ENCODE data around the gene DAND5. TPM values are rescaled to one million over a fixed set of nuclear protein-coding genes. Genes with fewer than 3 reads are reported as not detected.
"Not testable (repeated sequence)": the region's sequence is repeated elsewhere in the genome, so short reads cannot be mapped to it uniquely, and the experiment has no call there.

DAND5 gene
- total RNA-seq, 1 experiment from 2014 or later = not detected

DNA sequence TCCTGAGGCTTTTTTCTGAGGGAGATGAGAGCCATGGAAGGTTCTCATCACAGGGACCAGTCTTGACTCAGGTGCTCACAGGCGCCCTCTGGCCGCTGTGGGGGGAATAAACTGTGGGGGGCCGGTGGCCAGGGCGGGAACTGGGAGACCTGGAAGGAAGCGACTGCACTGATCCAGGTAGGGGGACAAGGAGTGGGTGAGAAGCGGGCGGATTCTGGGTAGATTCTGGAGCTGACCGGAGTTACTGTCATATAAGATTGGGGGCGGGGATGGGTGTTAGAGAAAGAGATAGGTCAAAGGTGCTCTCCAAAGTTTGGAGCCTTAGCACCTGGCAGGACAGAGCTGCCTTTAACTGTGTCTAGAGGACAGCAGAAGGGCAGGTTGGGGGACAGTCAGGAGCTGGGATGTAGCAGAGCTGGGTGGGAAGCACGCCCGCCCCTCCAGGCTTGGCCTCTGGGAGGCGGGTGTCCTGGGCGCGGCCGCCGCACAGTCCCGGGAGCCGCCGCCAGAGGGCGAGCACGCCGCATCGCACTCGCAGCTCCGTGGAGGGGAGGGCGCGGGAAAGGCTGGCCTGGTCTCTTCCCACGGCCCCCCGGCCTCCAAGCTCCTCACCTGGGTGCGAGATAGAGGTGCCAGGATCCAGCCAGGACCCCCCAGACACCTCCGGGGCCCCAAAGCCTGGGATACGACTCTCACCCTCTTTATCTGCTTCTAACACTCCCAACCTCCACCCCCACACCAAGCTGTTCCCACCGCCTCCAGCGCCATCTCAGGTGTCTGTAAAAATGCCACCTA, 4.2 kb upstream of the DAND5 start:
- DNase-seq (ENCODE audit: low read depth) = peak; percentile 60

DNA sequence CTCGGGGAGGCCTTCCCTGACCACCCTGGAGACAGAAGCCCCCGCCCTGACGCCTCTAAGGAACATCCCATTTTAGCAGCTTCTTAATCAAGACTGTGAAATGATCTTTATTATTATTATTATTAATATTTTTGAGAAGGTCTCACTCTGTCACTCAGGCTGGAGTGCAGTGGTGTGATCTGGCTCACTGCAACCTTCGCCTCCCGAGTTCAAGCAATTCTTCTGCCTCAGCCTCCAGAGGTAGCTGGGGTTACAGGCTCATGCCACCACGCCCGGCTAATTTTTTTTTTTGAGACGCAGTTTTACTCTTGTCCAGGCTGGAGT, 3.6 kb upstream of the DAND5 start:
- no peak for DNase-seq (ENCODE audit: low read depth)

DNA sequence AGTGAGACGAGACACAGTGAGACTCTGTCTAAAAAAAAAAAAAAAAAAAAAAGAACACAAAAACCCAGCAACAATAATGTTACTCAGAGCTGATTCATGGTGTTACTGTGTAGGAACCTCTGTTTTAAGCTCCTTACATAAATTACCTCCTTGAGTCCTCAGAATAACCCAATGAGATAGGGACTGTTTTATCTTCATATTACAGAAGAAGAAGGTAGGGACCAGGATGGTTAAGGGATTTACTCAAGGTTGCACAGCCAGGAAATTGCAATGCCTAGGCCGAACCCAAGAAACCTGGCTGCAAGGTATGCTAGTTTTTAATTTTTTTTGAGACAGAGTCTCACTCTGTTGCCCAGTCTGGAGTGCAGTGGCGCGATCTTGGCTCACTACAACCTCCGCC, 1.5 kb upstream of the DAND5 start:
- no peak for DNase-seq (ENCODE audit: low read depth)

DNA sequence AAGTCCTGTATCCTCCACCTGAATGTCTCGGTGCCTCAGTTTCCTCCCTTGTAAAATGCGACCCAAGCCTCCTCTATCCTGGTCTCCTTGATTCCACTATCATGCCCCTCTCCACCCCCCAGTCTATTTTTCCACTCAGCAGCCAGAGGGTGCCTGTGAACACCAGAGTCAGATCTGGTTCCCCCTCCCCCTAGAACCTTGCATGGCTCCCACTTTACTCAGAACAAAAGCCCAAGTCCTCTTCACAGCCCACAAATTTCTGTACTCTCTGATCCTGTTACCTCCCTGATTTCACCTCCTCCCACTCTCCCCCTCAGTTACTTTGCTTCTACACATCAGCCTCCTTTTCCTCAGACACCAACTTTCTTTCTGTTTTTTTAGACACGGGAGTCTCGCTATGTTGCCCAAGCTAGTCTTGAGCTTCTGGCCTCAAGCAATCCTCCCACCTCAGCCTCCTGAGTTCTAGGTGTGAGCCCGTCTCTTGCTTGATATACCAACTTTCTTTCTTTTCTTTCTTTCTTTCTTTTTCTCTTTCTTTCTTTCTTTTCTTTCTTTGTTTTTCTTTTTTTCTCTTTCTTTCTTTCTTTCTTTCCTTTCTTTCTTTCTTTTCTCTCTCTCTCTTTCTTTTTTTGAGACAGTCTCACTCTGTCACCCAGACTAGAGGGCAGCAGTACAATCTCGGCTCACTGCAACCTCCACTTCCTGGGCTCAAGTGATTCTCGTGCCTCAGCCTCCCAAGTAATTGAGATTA, 869 bp downstream of the DAND5 start:
- no peak for DNase-seq (ENCODE audit: low read depth)

DNA sequence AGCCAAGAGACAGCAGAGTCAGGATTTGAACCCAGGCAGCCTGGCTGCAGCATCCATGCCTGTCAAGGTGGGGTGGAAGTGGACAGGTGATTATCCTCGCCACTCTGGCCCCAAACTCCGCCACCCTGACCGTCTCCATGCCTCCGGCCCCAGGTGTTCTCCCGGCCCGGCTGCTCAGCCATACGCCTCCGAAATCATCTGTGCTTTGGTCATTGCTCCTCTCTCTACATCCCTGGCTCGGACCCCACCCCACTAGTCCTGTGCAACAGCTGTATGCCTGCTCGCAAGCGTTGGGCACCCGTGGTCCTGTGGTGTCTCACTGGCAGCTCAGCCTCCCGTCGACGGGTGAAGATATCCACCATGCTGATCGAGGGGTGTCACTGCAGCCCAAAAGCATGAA, 3.9 kb downstream of the DAND5 start:
- no peak for DNase-seq (ENCODE audit: low read depth)

DNA sequence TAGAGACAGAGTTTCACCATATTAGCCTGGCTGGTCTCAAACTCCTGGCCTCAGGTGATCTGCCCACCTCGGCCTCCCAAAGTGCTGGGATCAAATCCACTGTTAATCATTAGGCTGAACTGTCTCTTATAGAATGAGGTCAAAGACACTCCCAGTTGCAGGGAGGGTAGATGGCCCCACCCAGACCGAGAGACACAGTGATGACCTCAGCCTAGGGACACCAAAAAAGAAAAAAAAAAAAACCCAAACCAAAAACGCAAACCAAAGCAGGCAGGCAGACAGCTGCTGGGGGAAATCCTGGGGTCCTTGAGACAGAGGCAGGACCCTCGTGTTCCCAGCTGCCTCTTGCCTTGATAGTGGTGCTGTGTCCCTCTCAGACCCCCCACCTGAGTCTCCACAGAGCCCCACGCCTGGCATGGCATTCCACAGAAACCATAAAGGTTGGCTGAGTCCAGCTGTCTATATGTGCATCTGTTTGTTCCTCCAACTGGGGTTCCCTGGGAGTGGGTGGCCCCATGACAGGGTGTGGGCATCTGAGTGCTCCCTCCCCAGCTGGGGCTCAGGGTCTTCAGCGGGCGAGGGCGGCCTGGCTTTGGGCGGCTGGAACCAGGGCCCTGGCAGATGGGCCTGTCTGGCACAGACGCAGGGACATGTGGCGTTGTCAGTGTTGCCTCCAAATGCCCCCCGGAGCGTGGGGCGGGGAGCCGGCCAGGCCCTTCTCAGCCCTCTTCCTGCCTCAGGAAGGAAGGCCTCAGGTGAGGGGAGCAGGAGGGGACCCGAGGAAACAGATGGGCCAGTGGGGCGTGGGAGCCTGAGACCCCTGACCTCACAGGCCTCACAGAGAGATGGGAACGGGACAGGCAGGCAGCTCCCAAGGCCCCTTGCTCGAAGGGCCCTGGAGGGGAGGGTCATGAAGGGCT, 5.2 kb downstream of the DAND5 start:
- DNase-seq (ENCODE audit: low read depth) = no peak

DNA sequence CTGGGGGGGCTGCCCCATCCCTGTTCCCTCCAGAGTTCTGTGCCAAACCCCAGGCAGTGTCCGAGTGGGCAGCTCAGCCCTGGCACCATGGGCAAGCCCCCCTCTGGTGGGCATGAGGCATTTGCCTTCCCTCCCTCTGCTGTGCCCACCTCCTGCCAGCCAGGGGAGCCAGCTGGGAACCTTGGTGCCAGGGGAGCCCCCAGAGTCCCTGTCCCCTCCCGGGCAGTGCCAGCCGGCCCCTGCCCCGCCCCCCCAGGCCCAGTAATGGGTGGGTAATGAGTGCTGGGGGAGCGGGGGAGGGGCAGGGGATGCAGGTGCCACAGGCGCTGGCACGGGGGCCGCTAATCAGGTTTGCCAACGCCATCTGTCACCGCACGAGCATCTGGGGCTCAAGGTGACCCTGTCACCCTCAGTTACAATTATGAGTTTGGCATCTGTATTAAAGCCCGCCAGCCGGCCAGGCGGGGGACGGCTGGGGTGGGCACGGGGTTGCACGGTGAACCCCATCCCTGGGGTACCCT, 5.9 kb downstream of the DAND5 start:
- DNase-seq (ENCODE audit: low read depth) = no peak

DNA sequence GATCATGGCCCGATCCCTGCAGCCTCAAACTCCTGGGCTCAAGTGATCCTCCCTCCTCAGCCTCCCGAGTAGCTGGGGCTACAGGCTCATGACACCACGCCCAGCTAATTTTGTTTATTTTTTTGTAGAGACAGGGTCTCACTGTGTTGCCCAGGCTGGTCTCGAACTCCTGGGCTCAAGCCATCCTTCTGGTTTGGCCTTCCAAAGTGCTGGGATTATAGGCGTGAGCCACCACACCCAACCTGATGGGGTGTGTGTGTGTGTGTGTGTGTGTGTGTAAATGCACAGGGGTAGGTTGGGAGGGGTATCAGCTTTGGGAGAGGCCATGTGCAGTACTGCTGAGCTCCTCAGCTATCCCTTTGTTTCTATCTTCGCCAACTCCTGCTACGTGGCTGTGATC, 6.7 kb downstream of the DAND5 start:
- not testable (repeated sequence) for DNase-seq (ENCODE audit: low read depth)

DNA sequence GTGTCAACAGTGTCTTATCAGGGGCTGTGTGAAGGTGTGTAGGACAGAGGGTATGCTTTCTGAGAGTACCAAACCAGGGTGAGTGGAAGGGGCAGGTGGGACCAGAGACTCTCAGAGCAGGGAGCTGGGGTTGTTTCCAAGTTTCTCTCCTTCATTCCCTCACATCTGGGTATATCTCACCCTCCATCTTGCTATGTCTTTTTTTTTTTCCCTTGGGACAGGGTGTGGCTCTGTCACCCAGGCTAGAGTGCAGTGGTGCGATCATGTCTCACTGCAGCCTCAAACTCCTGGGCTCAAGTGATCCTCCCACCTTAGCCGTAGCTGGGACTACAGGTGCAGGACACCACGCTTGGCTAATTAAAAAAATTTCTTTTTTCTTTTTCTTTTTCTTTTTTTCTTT, 10.6 kb downstream of the DAND5 start:
- DNase-seq (ENCODE audit: low read depth) = no peak

DNA sequence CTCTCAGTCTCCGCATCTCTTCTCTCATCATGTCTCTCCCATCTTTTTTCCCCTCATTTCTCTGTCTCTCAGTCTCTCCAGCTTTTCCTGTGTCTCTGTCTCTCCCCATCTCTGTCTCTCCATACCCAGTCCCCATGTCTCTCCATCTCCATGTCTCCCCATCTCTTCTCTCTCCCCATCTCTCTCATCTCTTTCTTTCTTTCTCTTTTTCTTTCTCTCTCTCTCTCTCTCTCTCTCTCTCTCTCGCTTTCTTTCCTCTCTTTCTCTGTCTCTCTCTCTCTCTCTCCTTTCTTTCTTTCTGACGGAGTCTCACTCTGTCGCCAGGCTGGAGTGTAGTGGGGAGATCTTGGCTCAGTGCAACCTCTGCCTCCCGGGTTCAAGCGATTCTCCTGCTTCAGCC, 13.3 kb downstream of the DAND5 start:
- no peak for DNase-seq (ENCODE audit: low read depth)

DNA sequence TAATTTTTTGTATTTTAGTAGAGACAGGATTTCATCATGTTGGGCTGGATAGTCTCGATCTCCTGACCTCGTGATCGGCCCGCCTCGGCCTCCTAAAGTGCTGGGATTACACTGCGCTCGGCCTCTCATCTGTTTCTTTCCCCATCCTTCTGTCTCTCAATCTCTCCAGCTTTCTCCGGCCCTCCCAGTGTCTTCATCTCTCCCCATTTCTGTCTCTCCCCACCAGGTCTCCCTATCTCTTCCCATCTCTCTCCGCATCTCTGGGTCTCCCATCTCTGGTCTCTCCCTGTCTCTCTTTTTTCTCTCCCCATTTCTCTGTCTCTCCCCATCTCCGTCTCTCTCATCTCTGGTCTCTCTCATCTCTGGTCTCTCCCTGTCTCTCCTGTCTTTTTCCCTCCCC, 13.7 kb downstream of the DAND5 start:
- DNase-seq (ENCODE audit: low read depth) = no peak

DNA sequence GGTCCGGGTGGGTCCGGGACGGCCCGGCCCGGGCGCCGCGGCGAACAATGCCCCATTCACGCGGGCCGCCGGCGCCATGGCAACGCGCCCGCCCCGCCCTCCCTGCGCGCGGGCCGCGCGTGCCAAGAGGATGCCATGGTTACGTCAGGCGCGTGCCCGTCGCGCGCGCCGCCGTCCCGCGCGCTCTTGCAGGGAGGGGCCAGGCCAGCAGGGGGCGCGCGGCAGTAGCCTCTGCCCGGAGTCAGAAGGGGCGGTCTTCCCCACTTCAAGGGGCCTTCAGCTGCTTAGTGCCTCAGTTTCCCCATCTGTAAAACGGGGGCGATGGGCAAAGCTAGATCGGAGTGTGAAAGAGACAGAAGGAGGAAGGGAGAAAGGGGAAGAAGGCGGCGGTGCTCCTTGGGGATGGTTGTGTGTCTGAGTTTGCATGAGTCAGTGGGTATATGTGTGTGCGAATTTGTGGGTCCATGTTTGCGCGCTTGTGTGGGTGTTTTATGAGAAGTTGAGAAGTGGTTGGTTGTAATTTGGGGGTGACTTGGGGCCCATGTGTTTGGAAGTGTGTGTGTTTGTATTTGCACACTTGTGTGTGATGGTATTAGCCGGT, 14.3 kb downstream of the DAND5 start:
- peak; percentile 70 for DNase-seq (ENCODE audit: low read depth)

DNA sequence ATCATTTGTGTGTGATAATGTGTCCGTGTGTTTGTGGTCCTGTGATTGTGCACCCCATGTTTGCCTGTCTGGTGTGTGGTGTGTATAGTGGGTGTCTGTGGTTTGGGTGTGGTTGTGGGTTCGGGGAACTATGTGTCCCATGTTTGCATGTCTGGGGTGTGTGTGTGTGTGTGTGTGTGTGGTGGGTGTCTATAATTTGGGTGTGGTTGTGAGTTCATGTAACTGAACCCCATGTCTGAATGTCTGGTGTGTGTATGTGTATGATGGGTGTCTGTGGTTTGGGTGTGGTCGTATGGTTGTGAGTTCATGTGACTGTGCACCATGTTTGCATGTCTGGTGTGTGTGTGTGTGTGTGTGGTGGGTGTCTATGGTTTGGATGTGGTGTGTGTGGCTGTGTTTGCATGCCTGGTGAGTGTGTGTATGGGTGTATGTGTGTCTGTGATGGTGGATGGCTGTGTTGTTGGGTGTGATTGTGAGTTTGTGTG, 14.8 kb downstream of the DAND5 start:
- DNase-seq (ENCODE audit: low read depth) = peak; percentile 23

DNA sequence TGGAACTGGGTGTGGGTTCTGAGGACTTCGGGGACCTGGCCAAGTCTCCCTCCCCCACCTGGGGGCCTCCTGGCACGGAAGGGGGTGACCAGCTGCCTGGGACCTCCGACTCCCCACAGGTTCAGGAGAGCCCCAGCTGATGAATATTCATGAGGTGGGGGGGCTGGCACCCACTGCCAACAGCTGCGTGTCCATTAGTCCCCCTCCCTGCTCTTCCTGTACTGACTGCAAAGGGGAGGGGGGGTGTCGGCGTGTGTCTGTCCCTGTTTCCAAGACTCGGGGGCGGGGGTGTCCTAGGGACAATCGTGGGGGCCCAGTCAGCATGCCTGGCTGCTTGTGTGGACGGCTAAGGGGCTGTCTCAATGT, 15.3 kb downstream of the DAND5 start:
- peak; percentile 20 for DNase-seq (ENCODE audit: low read depth)

DNA sequence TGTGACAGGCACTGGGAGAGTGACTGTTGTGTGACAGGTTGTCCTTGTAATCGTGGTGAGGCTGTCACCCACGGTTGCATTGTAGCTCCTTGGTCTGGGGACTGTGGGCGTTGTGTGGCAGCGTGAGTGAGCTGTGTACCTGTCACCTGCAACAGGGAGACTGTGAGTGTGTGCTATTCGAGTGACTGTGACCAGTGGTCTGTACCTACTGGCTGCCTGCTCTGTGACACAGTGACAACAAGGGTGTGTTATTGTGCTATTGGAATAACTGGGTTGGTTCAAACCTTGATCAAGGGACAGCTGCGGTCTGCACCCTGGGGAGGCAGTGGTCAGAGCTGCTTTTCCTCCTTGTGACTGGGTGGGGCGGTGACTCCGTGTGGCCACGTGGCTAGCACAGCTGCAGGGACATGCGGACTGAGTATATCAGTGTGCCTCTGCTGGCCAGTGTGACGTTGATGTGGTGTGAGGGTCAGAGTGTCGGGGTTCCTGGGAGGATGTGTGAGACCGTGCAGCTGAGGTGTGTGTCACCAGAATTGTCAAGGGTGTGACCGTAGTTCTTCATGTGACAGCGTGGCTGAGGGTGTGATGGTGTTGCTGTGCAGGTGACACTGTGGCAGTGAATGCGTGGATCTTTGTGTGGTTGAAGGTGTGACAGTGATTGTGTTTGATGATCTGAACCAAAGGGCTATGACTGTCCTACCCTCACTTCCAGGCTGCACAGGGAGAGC, 15.8 kb downstream of the DAND5 start:
- peak; percentile 88 for DNase-seq (ENCODE audit: low read depth)

DNA sequence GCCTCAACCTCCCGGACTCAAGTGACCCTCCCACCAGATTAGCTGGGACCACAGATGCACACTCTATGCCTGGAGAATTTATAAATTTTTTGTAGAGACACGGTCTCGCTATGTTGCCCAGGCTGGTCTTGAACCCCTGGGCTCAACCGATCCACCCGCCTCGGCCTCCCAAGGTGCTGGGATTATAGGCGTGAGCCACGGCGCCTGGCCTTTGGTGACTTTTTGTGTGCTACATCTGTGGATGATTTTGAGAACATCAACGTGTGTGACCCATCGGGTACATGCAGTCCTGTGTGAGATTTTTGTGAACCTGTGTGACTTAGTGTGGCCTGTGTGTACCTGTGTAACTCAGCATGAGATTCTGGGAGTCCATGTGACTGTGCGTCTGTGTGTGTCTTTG, 17.4 kb downstream of the DAND5 start:
- no peak for DNase-seq (ENCODE audit: low read depth)

DNA sequence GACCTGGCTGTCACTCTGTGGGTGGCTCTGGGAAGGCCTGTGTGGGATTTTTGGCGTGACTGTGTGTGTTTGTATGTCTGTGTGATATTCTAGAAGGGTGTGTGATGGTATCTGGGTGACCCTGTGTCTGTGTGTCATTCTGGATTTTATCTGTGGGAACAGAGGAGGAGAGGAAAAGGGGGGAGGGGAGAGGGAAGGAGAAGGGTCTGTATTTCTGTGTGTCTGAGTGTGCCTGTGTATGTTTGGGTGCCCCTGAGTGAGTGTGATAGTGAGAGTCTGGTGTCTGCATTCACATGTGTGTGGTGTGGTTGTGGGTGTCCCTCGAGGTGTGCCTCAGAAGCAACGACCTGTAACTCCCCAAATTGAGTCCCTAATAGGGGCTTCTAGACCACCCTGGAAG, 17.8 kb downstream of the DAND5 start:
- no peak for DNase-seq (ENCODE audit: low read depth)

DNA sequence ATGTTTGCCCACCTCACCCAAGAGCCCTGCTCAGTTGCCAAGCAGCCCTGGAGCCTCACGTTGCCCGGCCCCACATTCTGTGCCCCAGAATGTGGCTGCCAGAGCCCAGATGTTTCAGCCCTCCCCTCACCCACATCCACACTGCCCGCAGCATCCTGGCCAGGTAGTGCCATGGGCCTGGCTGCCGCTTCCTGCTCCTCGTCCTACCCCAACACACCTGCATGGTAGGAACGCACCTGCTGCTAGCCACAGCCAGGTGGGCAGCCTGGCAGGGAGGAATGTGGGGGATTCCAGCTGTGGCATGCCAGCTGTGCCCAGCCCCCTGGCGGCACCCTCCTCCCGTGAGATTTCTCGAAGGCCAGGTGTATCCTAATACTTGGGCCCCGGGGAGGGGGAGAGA, 18.4 kb downstream of the DAND5 start:
- no peak for DNase-seq (ENCODE audit: low read depth)

DNA sequence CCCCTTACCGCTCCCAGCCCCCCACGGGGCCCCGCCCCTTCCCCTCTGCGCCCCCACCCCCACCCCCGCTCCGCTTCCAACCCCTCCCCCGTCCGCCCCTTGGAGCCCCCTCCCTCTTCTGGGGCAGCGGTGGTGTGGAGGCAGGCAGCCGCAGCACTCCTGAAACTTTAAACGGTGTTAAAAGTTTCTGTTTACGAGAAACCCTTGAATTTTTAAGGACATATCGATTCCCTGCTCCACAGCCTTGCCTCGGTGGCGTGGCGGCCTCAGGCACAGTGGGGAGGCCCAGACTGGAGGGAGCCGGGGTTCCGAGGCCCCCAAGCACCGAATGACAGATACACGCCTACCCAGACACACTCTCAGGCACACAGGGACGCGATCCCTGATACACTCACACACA, 21.1 kb downstream of the DAND5 start:
- DNase-seq (ENCODE audit: low read depth) = no peak

DNA sequence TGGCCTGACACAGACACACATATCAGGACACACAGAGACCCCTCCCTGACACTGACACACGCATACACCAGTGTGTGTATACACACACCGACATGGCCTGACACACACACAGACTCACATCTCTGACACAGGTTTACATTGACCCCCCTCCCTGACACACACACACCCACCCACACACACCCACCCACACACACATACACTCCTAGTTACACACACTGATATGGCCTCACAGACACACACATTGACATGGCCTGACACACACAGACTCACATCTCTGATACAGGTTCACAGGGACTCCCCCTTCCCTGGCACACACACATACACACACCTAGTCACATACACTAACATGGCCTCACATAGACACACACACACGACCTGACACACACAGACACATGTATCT, 21.5 kb downstream of the DAND5 start:
- DNase-seq (ENCODE audit: low read depth) = no peak

DNA sequence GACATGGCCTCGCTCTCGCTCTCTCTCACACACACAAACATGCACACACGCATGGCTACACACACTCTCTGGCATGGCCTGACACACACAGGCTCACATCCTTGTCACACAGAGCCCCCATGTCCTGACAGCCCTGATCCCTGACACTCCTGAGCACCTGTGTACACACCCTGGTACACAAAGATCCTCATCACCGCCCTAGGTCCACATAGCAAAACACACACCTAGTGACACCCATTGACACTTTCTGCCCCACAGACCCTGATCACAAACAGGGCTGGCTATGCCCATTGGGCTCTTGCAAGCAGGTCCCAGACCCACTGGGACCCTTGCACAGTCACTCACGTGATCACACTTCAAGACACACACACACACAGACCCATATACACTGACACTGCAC, 21.9 kb downstream of the DAND5 start:
- no peak for DNase-seq (ENCODE audit: low read depth)
